GM19328 (cell line): ENCODE data around the gene GRAP2.
"Not testable (repeated sequence)": the region's sequence is repeated elsewhere in the genome, so short reads cannot be mapped to it uniquely, and the experiment has no call there.

Experiments used
- ATAC-seq: cut with Tn5 transposase; IDR thresholded peaks from one replicate; pipeline ENCODE4 v1.9.1; 2021; ENCODE audit warnings: mild to moderate bottlenecking, moderate library complexity; ENCODE audit not compliant: unreplicated experiment

The GRAP2 gene

GRCh38 chr22:39942439-39943230, 41.8 kb downstream of the GRAP2 start:
- no peak for ATAC-seq

- no peak for ATAC-seq
Measured at GRCh38 chr22:39943337-39943736, 42.5 kb downstream of the GRAP2 start.

- ATAC-seq = no peak
Measured at GRCh38 chr22:39943953-39944872, 43.3 kb downstream of the GRAP2 start.

- ATAC-seq = no peak
Measured at GRCh38 chr22:39946126-39946502, 45.2 kb downstream of the GRAP2 start.

- no peak for ATAC-seq
Measured at GRCh38 chr22:39946503-39947219, 45.8 kb downstream of the GRAP2 start.

GRCh38 chr22:39947220-39948216, 46.6 kb downstream of the GRAP2 start:
- no peak for ATAC-seq

GRCh38 chr22:39949964-39950737, 49.3 kb downstream of the GRAP2 start:
- ATAC-seq = no peak

GRCh38 chr22:39951603-39952293, 50.9 kb downstream of the GRAP2 start:
- not testable (repeated sequence) for ATAC-seq

- no peak for ATAC-seq
Measured at GRCh38 chr22:39952347-39952746, 51.5 kb downstream of the GRAP2 start.

GRCh38 chr22:39953101-39953500, 52.2 kb downstream of the GRAP2 start:
- ATAC-seq = no peak

- no peak for ATAC-seq
Measured at GRCh38 chr22:39954584-39955055, 53.7 kb downstream of the GRAP2 start.

GRCh38 chr22:39955675-39956074, 54.8 kb downstream of the GRAP2 start:
- ATAC-seq = no peak

- ATAC-seq = no peak
Measured at GRCh38 chr22:39956932-39957664, 56.2 kb downstream of the GRAP2 start.

- no peak for ATAC-seq
Measured at GRCh38 chr22:39958009-39958711, 57.3 kb downstream of the GRAP2 start.

- no peak for ATAC-seq
Measured at GRCh38 chr22:39958949-39959639, 58.2 kb downstream of the GRAP2 start.

- no peak for ATAC-seq
Measured at GRCh38 chr22:39959640-39960447, 59.0 kb downstream of the GRAP2 start, which contains the start of gene TMA7B. Gene TMA7B, plus strand, starts transcription at chr22:39960397. Its CDS starts 3,978 bp downstream, at chr22:39964375.
